ENCODE measurements around the gene PDIA2.
"Not testable (repeated sequence)": the region's sequence is repeated elsewhere in the genome, so short reads cannot be mapped to it uniquely, and the experiment has no call there.

PDIA2 gene

GRCh38 chr16:324451-325334, 41.7 kb downstream of the PDIA2 start:
- in situ Hi-C loops (cut with HindIII; ENCODE audit: low sequenced_read_pairs): no loop called here

- in situ Hi-C loops (cut with HindIII; ENCODE audit: low sequenced_read_pairs): no loop called here
These were observed 42.6 kb downstream of the PDIA2 start for GRCh38 chr16:325375-326145.

- in situ Hi-C loops (cut with HindIII; ENCODE audit: low sequenced_read_pairs): no loop called here
These were observed 47.8 kb downstream of the PDIA2 start for GRCh38 chr16:330741-331140.

GRCh38 chr16:331181-331814, 48.3 kb downstream of the PDIA2 start:
- in situ Hi-C loops (cut with HindIII; ENCODE audit: low sequenced_read_pairs): not testable (repeated sequence)

GRCh38 chr16:333406-334094, 50.6 kb downstream of the PDIA2 start:
- in situ Hi-C loops (cut with HindIII; ENCODE audit: low sequenced_read_pairs): no loop called here

GRCh38 chr16:334164-334832, 51.3 kb downstream of the PDIA2 start:
- in situ Hi-C loops (cut with HindIII; ENCODE audit: low sequenced_read_pairs): not testable (repeated sequence)

- in situ Hi-C loops (cut with HindIII; ENCODE audit: low sequenced_read_pairs): not testable (repeated sequence)
These were observed 52.1 kb downstream of the PDIA2 start for GRCh38 chr16:334861-335632.

GRCh38 chr16:336269-336668, 53.3 kb downstream of the PDIA2 start:
- in situ Hi-C loops (cut with HindIII; ENCODE audit: low sequenced_read_pairs): no loop called here

Measured in DLD1 (cell line).